Kasumi-1 (cell line): ENCODE data around the gene TMCC1.
"Not testable (repeated sequence)": the region's sequence is repeated elsewhere in the genome, so short reads cannot be mapped to it uniquely, and the experiment has no call there.

Experiments used
- DNase-seq, 2 experiments: peaks; one replicate each; lab custom pipeline; 2025; lab: John Stamatoyannopoulos, UW

Gene TMCC1

GRCh38 chr3:129686941-129687340 is 206.6 kb downstream of the TMCC1 start:
- no peak for DNase-seq

- DNase-seq = no peak
Observed at GRCh38 chr3:129684270-129684669, 209.2 kb downstream of the TMCC1 start.

- DNase-seq = no peak
Observed at GRCh38 chr3:129683201-129683600, 210.3 kb downstream of the TMCC1 start.

- DNase-seq = no peak
Observed at GRCh38 chr3:129676985-129677384, 216.5 kb downstream of the TMCC1 start.

GRCh38 chr3:129674798-129675123 is 218.8 kb downstream of the TMCC1 start:
- not testable (repeated sequence) for DNase-seq

- DNase-seq = no peak
Observed at GRCh38 chr3:129673897-129674797, 219.4 kb downstream of the TMCC1 start.

GRCh38 chr3:129673012-129673411 is 220.5 kb downstream of the TMCC1 start:
- DNase-seq = no peak

GRCh38 chr3:129672412-129672811 is 221.1 kb downstream of the TMCC1 start:
- DNase-seq = no peak

GRCh38 chr3:129665024-129665768 is 228.3 kb downstream of the TMCC1 start:
- DNase-seq = no peak

- no peak for DNase-seq
Observed at GRCh38 chr3:129663930-129664646, 229.4 kb downstream of the TMCC1 start.

GRCh38 chr3:129663045-129663446 is 230.5 kb downstream of the TMCC1 start:
- DNase-seq = no peak

GRCh38 chr3:129662191-129662608 is 231.3 kb downstream of the TMCC1 start:
- no peak for DNase-seq

GRCh38 chr3:129661766-129662165 is 231.7 kb downstream of the TMCC1 start:
- no peak for DNase-seq

GRCh38 chr3:129658110-129658843 is 235.2 kb downstream of the TMCC1 start:
- peak in 1 of 2 experiments; percentile 13 for DNase-seq

- DNase-seq = no peak
Observed at GRCh38 chr3:129657261-129658046, 236.1 kb downstream of the TMCC1 start.

GRCh38 chr3:129656659-129657247 is 236.8 kb downstream of the TMCC1 start:
- DNase-seq = no peak

GRCh38 chr3:129655291-129655700 is 238.2 kb downstream of the TMCC1 start:
- DNase-seq = no peak

GRCh38 chr3:129654131-129654530 is 239.4 kb downstream of the TMCC1 start:
- no peak for DNase-seq

GRCh38 chr3:129653019-129653418 is 240.5 kb downstream of the TMCC1 start:
- no peak for DNase-seq

- DNase-seq = no peak
Observed at GRCh38 chr3:129651435-129652202, 241.9 kb downstream of the TMCC1 start.
